SH-SY5Y (cell line): ENCODE measurements around the gene BBS9.

Experiments
- GATA2 ChIP-seq: IDR thresholded peaks from 2 replicates; pipeline ENCODE4 v1.6.1; 2011; ENCODE audit warnings: mild to moderate bottlenecking, low read depth, low read length
- GATA3 ChIP-seq: IDR thresholded peaks from 2 replicates; pipeline ENCODE4 v1.6.1; 2011; ENCODE audit warnings: low read depth, mild to moderate bottlenecking, low read length, moderate library complexity

DNA sequence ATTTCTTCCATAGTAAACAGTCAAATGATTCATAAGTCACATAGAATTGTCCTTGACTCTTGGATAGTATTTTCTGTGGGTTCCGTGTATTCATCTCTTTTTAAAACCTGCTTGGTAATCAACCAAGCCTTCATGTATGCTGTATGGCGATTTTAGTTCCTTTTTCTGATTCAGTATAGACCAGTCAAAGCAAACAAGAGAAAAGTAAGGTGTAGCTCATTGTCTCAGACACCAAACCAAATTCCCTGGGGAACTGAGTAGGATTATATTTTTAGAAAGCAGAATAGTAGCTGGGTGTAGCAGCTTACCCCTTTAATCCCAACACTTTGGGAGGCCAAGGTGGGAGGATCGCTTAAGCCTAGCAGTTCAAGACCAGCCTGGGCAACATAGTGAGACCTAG, 240.5 kb downstream of the BBS9 start:
- TF ChIP-seq GATA2: no peak
- TF ChIP-seq GATA3: no peak
